RWPE2 (cell line): Measurements from ENCODE around the gene SYCP2L.
A peak's percentile ranks its signal among the peaks of the same experiment; 100 is the strongest.

Experiments used
- ATAC-seq: fragments of 200-7000 bp; cut with Tn5 transposase; 3 replicates; pipeline ENCODE4 v1.9.1; 2021; ENCODE audit warnings: low read depth
- DNase-seq: peaks from one replicate; pipeline ENCODE4 v3.0.0-alpha.2; 2020; ENCODE audit warnings: low spot score
- H3K27ac ChIP-seq: fragments of 450-650 bp; 2 replicates; pipeline ENCODE4 v1.5.1; 2017; ENCODE audit warnings: mild to moderate bottlenecking; ENCODE audit not compliant: poor library complexity, severe bottlenecking
- H3K27me3 ChIP-seq: fragments of 250-450 bp; sonication (Bioruptor Pico); 2 replicates; pipeline ENCODE4 v1.5.1; 2021; ENCODE audit warnings: mild to moderate bottlenecking, moderate library complexity; ENCODE audit not compliant: insufficient read depth, poor library complexity, severe bottlenecking
- H3K36me3 ChIP-seq: fragments of 250-450 bp; sonication (Bioruptor Pico); 2 replicates; pipeline ENCODE4 v1.5.1; 2020; ENCODE audit warnings: low read depth, mild to moderate bottlenecking, moderate library complexity
- H3K4me1 ChIP-seq: fragments of 250-450 bp; sonication (Bioruptor Pico); 2 replicates; pipeline ENCODE4 v1.5.1; 2021; ENCODE audit warnings: mild to moderate bottlenecking, moderate library complexity; ENCODE audit not compliant: insufficient read depth, poor library complexity, severe bottlenecking
- H3K4me3 ChIP-seq: fragments of 250-450 bp; sonication (Bioruptor Pico); 2 replicates; pipeline ENCODE4 v1.5.1; 2021; ENCODE audit warnings: mild to moderate bottlenecking, moderate library complexity; ENCODE audit not compliant: severe bottlenecking
- H3K9me3 ChIP-seq: fragments of 250-450 bp; sonication (Bioruptor Pico); 2 replicates; pipeline ENCODE4 v1.5.1; 2021; ENCODE audit warnings: mild to moderate bottlenecking, moderate library complexity; ENCODE audit not compliant: severe bottlenecking
- TF ChIP-seq, protein P1 (sequence below): fragments of 450-650 bp; IDR thresholded peaks from one replicate; pipeline ENCODE4 v1.5.1; 2017; ENCODE audit warnings: mild to moderate bottlenecking, moderate library complexity; ENCODE audit not compliant: poor library complexity, severe bottlenecking

The SYCP2L gene

DNA sequence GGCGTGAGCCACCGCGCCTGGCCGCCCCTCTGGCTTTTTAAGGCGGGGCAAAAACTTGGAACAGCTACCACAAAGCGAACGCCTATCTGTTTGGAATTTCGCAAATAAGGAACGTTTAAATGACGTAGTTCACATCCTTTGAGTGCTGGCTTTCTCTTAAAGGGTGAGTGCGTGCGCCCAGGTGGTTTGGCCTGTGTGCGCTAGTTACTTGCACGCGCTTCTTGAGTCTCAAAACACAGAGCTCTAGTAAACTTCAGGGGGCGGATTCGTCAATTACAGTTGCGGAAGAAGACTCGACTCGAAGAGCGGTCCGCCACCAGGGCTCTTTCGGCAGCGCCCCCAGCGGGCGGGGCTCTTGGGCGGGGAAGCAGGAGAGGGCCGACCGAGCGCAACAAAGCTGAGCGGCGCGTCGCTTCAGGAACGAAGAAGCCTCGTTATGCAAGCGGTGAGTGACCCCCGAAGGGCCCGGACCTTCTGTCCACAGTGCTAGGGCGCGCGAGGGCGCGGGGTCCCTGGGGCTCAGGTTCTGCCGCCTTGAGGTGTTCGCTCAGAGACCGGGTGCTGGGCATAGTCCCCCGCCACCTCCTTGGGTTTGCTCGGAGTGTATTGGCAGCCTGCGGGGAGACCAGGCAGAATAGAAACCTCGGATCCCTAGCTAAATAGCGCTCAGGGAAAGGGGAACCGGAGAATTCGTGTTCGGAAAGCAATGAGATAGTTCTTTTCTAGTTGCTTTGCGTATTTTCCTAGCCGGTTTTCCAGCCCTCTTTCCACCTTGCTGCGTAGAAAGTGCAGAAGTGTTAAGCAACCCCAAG, at the start of gene SYCP2L:
SYCP2L (plus strand) TSS at position 362 of the 812 bp plus-strand sequence; CDS start at position 437, 75 bp downstream.
- Histone ChIP-seq H3K27me3 (peaks cover 31% of the 10 kb centered on the region), H3K36me3 (no peaks in the 10 kb centered on the region), H3K4me3 (peak within 1 kb of the TSS; percentile 35), H3K27ac (no peak within 1 kb of the TSS), H3K9me3 (no peaks in the 10 kb centered on the region), H3K4me1 (no peaks in the 10 kb centered on the region)
- ATAC-seq (peak; percentile 84), DNase-seq (peak; percentile 58)
- TF ChIP-seq, protein P1, sequence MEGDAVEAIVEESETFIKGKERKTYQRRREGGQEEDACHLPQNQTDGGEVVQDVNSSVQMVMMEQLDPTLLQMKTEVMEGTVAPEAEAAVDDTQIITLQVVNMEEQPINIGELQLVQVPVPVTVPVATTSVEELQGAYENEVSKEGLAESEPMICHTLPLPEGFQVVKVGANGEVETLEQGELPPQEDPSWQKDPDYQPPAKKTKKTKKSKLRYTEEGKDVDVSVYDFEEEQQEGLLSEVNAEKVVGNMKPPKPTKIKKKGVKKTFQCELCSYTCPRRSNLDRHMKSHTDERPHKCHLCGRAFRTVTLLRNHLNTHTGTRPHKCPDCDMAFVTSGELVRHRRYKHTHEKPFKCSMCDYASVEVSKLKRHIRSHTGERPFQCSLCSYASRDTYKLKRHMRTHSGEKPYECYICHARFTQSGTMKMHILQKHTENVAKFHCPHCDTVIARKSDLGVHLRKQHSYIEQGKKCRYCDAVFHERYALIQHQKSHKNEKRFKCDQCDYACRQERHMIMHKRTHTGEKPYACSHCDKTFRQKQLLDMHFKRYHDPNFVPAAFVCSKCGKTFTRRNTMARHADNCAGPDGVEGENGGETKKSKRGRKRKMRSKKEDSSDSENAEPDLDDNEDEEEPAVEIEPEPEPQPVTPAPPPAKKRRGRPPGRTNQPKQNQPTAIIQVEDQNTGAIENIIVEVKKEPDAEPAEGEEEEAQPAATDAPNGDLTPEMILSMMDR = peak; percentile 59

DNA sequence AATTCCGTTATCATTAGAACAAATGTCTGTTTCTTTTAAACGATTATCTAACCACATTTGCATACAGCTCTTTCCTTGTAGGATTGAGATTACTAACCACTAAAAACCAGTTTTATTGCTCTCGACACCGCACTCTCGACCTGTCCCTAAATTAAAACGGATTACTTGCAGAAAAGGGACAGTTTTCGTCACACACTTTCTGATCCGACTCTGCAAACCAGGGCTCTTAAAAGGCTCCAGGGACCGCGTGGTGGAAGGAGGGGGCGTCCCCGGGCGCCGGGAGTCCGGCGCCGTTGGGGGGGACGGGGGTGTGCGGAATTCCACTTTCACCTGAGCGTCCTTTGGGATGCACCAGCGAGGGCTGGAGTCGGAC, 49.2 kb upstream of the SYCP2L start:
- Histone ChIP-seq H3K9me3 (no peaks in the 10 kb centered on the region), H3K27ac (no peak overlapping the region), H3K36me3 (no peaks in the 10 kb centered on the region), H3K4me3 (peak overlapping the region; percentile 43), H3K4me1 (no peaks in the 10 kb centered on the region), H3K27me3 (peaks cover 21% of the 10 kb centered on the region)
- ATAC-seq = no peak
- TF ChIP-seq, protein P1 = no peak
- DNase-seq = no peak

GRCh38 chr6:10837995-10838793, 48.7 kb upstream of the SYCP2L start, which contains the start of gene MAK:
Gene MAK (minus strand): TSS chr6:10838539. CDS start chr6:10830648, 7,891 bp downstream.
- peak; percentile 92 for DNase-seq
- peaks cover 21% of the 10 kb centered on the region for H3K27me3 ChIP-seq
- H3K4me1 ChIP-seq = no peaks in the 10 kb centered on the region
- H3K9me3 ChIP-seq = no peaks in the 10 kb centered on the region
- peak; percentile 95 for ATAC-seq
- H3K36me3 ChIP-seq = no peaks in the 10 kb centered on the region
- H3K27ac ChIP-seq = no peak within 1 kb of the TSS
- peak within 1 kb of the TSS; percentile 43 for H3K4me3 ChIP-seq
- TF ChIP-seq, protein P1 = no peak

DNA sequence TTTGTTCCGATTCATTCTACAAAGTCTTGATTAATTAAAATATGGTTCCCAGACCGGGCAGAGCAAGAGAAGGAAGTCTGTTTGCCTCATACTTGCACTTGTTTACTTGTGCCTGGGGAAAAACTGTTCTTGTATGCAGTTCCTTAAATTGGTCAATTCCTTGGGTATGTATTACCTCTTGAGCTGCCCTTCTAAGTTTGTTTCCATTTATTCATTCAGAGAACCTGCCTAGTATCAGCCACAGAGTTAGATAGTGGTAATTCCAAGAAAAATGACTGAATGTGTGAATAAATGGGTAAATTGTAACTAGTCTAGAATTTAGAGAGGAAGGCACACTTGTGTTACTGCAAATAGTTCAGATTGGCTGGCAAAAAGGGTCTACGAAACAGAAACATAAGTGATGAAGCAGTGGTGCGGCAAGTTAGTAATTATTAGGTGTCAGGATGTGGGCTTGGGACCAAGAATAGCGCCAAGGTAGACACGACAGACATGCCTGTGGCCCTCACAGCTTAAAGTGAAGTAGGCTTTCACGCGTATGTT, 48.0 kb upstream of the SYCP2L start:
- H3K9me3 ChIP-seq = no peaks in the 10 kb centered on the region
- H3K4me3 ChIP-seq = peak overlapping the region; percentile 43
- ATAC-seq (no peak), DNase-seq (no peak)
- H3K27ac ChIP-seq = no peak overlapping the region
- H3K4me1 ChIP-seq = no peaks in the 10 kb centered on the region
- H3K36me3 ChIP-seq = no peaks in the 10 kb centered on the region
- TF ChIP-seq, protein P1 = no peak
- peaks cover 21% of the 10 kb centered on the region for H3K27me3 ChIP-seq
